ENCODE results near the gene DR1.

DR1 gene

GRCh38 chr1:93323185-93323820 is 22.4 kb upstream of the DR1 start:
- Histone ChIP-seq H3K9me3 (ENCODE audit: control insufficient read depth, low read length) (no peaks in the 10 kb centered on the region), H3K4me3 (ENCODE audit: extremely low read depth, insufficient read depth, low read length, poor library complexity, severe bottlenecking) (no peak overlapping the region), H3K36me3 (ENCODE audit: control insufficient read depth, insufficient read depth, low read length) (no peaks in the 10 kb centered on the region), H3K4me1 (ENCODE audit: control insufficient read depth, insufficient read depth, low read length, poor library complexity, severe bottlenecking) (no peaks in the 10 kb centered on the region), H3K27ac (ENCODE audit: low read depth, low read length, severe bottlenecking) (no peak overlapping the region)
- 57 to 70% methylated on average over 1 to 3 of the region's 3 CpGs for WGBS, 2 experiments (ENCODE audit: insufficient coverage in 2 of 2)

GRCh38 chr1:93324486-93325464 is 20.9 kb upstream of the DR1 start:
- no CpG with 5 or more reads among the region's 8 CpGs for whole genome bisulfite sequencing, 2 experiments (ENCODE audit: insufficient coverage in 2 of 2)
- no peak overlapping the region for H3K27ac ChIP-seq (ENCODE audit: low read depth, low read length, severe bottlenecking)
- H3K4me1 ChIP-seq (ENCODE audit: control insufficient read depth, insufficient read depth, low read length, poor library complexity, severe bottlenecking) = no peaks in the 10 kb centered on the region
- H3K9me3 ChIP-seq (ENCODE audit: control insufficient read depth, low read length) = no peaks in the 10 kb centered on the region
- no peak overlapping the region for H3K4me3 ChIP-seq (ENCODE audit: extremely low read depth, insufficient read depth, low read length, poor library complexity, severe bottlenecking)
- no peaks in the 10 kb centered on the region for H3K36me3 ChIP-seq (ENCODE audit: control insufficient read depth, insufficient read depth, low read length)

GRCh38 chr1:93328809-93329760 is 16.6 kb upstream of the DR1 start:
- WGBS, 2 experiments (ENCODE audit: insufficient coverage in 2 of 2) = 79 to 86% methylated on average over 2 of the region's 3 CpGs
- Histone ChIP-seq H3K9me3 (ENCODE audit: control insufficient read depth, low read length) (no peaks in the 10 kb centered on the region), H3K4me1 (ENCODE audit: control insufficient read depth, insufficient read depth, low read length, poor library complexity, severe bottlenecking) (no peaks in the 10 kb centered on the region), H3K36me3 (ENCODE audit: control insufficient read depth, insufficient read depth, low read length) (no peaks in the 10 kb centered on the region), H3K27ac (ENCODE audit: low read depth, low read length, severe bottlenecking) (no peak overlapping the region), H3K4me3 (ENCODE audit: extremely low read depth, insufficient read depth, low read length, poor library complexity, severe bottlenecking) (no peak overlapping the region)

GRCh38 chr1:93330196-93330595 is 15.5 kb upstream of the DR1 start:
- 67 to 100% methylated on average over 1 of the region's 1 CpG for WGBS, 2 experiments (ENCODE audit: insufficient coverage in 2 of 2)
- H3K27ac ChIP-seq (ENCODE audit: low read depth, low read length, severe bottlenecking) = no peak overlapping the region
- H3K4me1 ChIP-seq (ENCODE audit: control insufficient read depth, insufficient read depth, low read length, poor library complexity, severe bottlenecking) = no peaks in the 10 kb centered on the region
- no peaks in the 10 kb centered on the region for H3K9me3 ChIP-seq (ENCODE audit: control insufficient read depth, low read length)
- no peak overlapping the region for H3K4me3 ChIP-seq (ENCODE audit: extremely low read depth, insufficient read depth, low read length, poor library complexity, severe bottlenecking)
- H3K36me3 ChIP-seq (ENCODE audit: control insufficient read depth, insufficient read depth, low read length) = no peaks in the 10 kb centered on the region

GRCh38 chr1:93330617-93331016 is 15.1 kb upstream of the DR1 start:
- Histone ChIP-seq H3K27ac (ENCODE audit: low read depth, low read length, severe bottlenecking) (no peak overlapping the region), H3K9me3 (ENCODE audit: control insufficient read depth, low read length) (no peaks in the 10 kb centered on the region), H3K4me1 (ENCODE audit: control insufficient read depth, insufficient read depth, low read length, poor library complexity, severe bottlenecking) (no peaks in the 10 kb centered on the region), H3K4me3 (ENCODE audit: extremely low read depth, insufficient read depth, low read length, poor library complexity, severe bottlenecking) (no peak overlapping the region), H3K36me3 (ENCODE audit: control insufficient read depth, insufficient read depth, low read length) (no peaks in the 10 kb centered on the region)
- 94 to 100% methylated on average over 1 to 3 of the region's 3 CpGs for WGBS, 2 experiments (ENCODE audit: insufficient coverage in 2 of 2)

- Histone ChIP-seq H3K4me3 (ENCODE audit: extremely low read depth, insufficient read depth, low read length, poor library complexity, severe bottlenecking) (no peak overlapping the region), H3K4me1 (ENCODE audit: control insufficient read depth, insufficient read depth, low read length, poor library complexity, severe bottlenecking) (no peaks in the 10 kb centered on the region), H3K27ac (ENCODE audit: low read depth, low read length, severe bottlenecking) (no peak overlapping the region), H3K9me3 (ENCODE audit: control insufficient read depth, low read length) (no peaks in the 10 kb centered on the region), H3K36me3 (ENCODE audit: control insufficient read depth, insufficient read depth, low read length) (no peaks in the 10 kb centered on the region)
- 86 to 100% methylated on average over 1 of the region's 2 CpGs for WGBS, 2 experiments (ENCODE audit: insufficient coverage in 2 of 2)
These were observed 14.3 kb upstream of the DR1 start for GRCh38 chr1:93331412-93331811.

GRCh38 chr1:93332368-93332767 is 13.3 kb upstream of the DR1 start:
- peaks cover 4% of the 10 kb centered on the region for H3K36me3 ChIP-seq (ENCODE audit: control insufficient read depth, insufficient read depth, low read length)
- no peaks in the 10 kb centered on the region for H3K4me1 ChIP-seq (ENCODE audit: control insufficient read depth, insufficient read depth, low read length, poor library complexity, severe bottlenecking)
- no peaks in the 10 kb centered on the region for H3K9me3 ChIP-seq (ENCODE audit: control insufficient read depth, low read length)
- WGBS, 2 experiments (ENCODE audit: insufficient coverage in 2 of 2) = no CpG with 5 or more reads among the region's 1 CpG
- no peak overlapping the region for H3K4me3 ChIP-seq (ENCODE audit: extremely low read depth, insufficient read depth, low read length, poor library complexity, severe bottlenecking)
- H3K27ac ChIP-seq (ENCODE audit: low read depth, low read length, severe bottlenecking) = no peak overlapping the region

GRCh38 chr1:93338387-93339146 is 7.1 kb upstream of the DR1 start:
- no peak overlapping the region for H3K4me3 ChIP-seq (ENCODE audit: extremely low read depth, insufficient read depth, low read length, poor library complexity, severe bottlenecking)
- 86 to 100% methylated on average over 1 of the region's 5 CpGs for WGBS, 2 experiments (ENCODE audit: insufficient coverage in 2 of 2)
- H3K27ac ChIP-seq (ENCODE audit: low read depth, low read length, severe bottlenecking) = peak overlapping the region; percentile 39
- peaks cover 22% of the 10 kb centered on the region for H3K36me3 ChIP-seq (ENCODE audit: control insufficient read depth, insufficient read depth, low read length)
- peaks cover 18% of the 10 kb centered on the region for H3K4me1 ChIP-seq (ENCODE audit: control insufficient read depth, insufficient read depth, low read length, poor library complexity, severe bottlenecking)
- H3K9me3 ChIP-seq (ENCODE audit: control insufficient read depth, low read length) = no peaks in the 10 kb centered on the region

GRCh38 chr1:93339171-93339697 is 6.5 kb upstream of the DR1 start:
- Histone ChIP-seq H3K36me3 (ENCODE audit: control insufficient read depth, insufficient read depth, low read length) (peaks cover 22% of the 10 kb centered on the region), H3K4me1 (ENCODE audit: control insufficient read depth, insufficient read depth, low read length, poor library complexity, severe bottlenecking) (peaks cover 18% of the 10 kb centered on the region), H3K9me3 (ENCODE audit: control insufficient read depth, low read length) (no peaks in the 10 kb centered on the region), H3K27ac (ENCODE audit: low read depth, low read length, severe bottlenecking) (no peak overlapping the region), H3K4me3 (ENCODE audit: extremely low read depth, insufficient read depth, low read length, poor library complexity, severe bottlenecking) (no peak overlapping the region)
- WGBS, 2 experiments (ENCODE audit: insufficient coverage in 2 of 2) = 71% methylated on average over 1 of the region's 3 CpGs; no CpG with 5 or more reads in 1 of the 2 experiments

- Histone ChIP-seq H3K4me1 (ENCODE audit: control insufficient read depth, insufficient read depth, low read length, poor library complexity, severe bottlenecking) (peaks cover 18% of the 10 kb centered on the region), H3K9me3 (ENCODE audit: control insufficient read depth, low read length) (no peaks in the 10 kb centered on the region), H3K4me3 (ENCODE audit: extremely low read depth, insufficient read depth, low read length, poor library complexity, severe bottlenecking) (no peak overlapping the region), H3K27ac (ENCODE audit: low read depth, low read length, severe bottlenecking) (no peak overlapping the region), H3K36me3 (ENCODE audit: control insufficient read depth, insufficient read depth, low read length) (peaks cover 22% of the 10 kb centered on the region)
These were observed 5.6 kb upstream of the DR1 start for GRCh38 chr1:93340090-93340489.
